GM21576 (cell line): Measurements from ENCODE around the gene FLT3.

ENCODE experiments used
- ATAC-seq: cut with Tn5 transposase; IDR thresholded peaks from one replicate; pipeline ENCODE4 v1.9.1; 2021; ENCODE audit warnings: mild to moderate bottlenecking, moderate library complexity; ENCODE audit not compliant: unreplicated experiment

FLT3 gene

DNA sequence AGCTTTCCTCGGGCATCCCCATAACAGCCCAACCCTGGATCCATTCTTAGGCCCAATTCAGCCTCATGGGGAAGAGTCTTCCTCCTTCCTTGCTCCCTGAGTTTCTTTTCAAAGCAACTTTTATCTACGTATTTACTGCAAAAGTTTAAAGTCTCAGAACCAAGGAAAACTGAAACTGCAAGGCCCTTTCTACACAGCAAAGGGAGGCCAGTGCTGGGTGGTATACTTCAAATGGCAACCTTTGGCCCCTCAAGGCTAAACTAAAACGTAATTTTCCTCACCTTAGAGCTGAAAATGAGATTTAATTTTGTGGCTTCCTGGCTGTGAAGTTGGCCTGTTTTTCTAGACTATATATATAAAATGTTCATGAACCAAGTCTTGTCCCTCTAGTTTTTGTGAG lies 136.9 kb downstream of the FLT3 start:
- ATAC-seq, result no peak

DNA sequence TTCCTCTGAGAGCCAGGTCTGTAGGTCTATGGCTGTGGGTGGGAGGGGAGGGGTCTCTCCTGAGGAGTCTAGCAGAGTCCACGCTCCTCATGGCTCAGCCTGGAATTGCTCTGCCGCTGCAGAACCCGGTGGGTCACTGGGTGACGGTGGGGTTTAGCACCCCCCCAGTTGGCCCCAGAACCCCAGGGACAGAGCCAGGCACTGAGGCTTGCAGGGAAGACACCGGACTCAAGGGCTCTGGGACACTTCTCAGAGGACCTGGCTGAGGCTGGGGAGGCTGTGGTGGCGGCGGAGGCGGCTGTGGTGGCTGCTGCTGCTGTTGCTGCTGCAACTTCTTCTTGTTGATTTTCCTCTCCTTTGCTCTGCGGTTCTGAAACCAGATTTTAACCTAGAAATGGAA lies 137.4 kb downstream of the FLT3 start:
- ATAC-seq, result no peak

DNA sequence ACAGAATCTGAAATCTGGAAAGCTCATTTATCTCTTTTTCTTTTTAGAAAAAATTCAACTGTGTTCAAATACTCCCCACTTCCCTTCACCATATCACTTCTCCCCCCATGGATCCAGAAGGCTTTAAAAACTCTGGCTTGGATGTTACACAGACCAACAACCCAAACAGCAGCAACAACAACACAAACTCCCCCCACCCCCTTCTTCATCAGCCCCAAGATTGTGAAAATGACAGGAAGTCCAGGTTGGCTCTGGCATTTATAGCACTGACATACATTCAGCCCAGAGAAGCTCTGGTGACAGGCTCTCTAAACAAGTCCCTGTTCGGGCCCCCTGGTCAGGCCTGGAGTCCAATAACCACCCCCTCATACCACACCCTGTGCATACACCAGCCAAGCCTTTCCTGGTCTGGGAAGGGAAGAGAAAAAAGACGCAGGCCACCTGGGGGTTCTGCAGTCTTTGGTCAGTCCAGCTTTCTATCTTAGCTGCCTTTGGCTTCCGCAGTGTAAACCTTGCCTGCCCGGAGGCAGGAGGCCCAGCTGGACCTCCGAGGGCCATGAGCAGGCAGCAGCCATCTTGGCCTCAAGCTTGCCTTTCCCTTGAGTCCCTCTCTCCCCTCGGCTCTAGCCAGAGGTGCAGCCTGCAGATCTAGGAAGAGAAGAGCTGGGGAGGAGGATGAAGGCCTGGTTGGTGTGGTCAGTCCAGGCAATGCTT lies 138.1 kb downstream of the FLT3 start:
- no peak for ATAC-seq

DNA sequence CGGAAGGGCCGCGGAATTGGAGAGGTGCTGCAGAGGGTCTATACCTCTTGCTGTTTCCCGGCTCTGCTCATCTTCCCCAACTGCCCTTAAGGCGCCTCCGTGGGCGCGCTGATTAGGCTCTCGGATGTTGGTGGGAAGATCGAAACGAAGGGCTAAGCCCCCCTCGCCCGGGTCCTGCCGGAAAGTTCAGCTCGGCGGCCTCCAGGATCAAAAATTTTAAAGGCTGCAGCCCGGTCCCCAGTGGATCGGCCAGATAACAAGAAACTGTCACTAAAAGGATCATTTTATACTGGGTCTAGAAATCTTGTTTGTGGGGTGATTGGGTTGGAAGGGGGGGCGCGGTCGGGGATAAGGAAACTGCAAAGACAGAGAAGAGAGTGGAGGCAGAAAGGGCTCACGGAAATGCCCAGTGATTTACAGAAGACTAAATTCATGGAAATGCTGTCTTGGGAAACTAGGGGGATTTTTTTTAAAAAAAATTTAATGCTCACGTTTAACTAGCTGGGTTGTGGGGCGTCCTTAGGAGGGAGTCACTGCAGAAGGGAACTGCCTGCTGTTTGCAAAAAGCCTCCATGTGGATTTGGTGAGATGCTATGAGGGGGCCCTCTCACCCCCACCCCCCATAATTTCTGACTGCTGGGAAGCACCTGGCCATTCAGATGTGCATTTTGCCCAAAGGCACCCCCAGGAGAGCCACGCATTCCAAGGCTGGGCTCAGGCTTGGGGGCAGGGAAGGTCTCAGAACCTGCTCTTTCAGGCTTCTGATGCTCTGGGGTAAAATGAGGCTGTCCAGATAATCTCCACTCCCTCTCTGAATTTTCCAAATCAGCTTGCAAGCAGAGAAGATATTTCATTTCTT lies 138.9 kb downstream of the FLT3 start:
- ATAC-seq, result no peak

DNA sequence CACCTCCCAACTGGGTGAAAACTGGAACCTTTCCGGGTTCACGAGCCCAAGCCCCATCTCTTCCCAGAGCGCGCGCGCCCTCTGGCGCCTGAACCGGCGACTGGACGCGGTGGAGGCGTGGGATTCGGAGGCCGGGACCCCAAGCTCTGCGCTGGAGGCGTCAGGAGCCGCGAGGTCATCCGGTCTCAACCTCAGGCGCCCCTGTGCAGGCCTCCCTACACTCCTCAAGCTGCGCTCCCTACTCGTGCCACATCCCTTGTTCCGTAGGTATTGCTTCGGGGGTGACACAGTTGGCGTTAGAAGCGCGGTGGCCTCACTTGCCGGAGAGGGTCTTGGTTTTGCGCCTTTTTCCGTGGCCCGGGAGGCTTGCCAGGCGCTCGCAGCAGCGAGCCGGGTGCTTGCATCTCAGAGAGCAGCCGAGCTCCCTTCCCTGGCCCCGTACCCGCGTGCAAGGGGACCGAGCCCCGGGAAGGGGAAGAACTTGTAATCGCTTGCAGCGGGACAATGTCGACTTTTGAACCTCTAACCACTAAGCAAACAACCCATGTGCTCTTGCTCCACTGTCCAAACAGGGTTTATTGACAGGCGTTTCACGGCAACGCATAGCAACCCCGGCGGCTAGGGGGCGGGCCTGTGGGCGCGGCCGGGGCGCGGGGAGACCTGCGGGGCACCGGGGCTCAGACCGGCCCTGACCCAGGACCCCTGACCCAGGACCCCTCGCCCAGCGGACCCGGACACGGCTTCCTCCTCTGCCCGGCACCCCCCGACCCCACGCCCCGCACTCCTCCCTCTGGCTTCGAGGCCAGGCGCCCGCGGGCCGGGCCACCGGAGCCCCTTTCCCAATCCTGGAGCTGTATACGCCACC lies 139.8 kb downstream of the FLT3 start:
- ATAC-seq, result no peak

DNA sequence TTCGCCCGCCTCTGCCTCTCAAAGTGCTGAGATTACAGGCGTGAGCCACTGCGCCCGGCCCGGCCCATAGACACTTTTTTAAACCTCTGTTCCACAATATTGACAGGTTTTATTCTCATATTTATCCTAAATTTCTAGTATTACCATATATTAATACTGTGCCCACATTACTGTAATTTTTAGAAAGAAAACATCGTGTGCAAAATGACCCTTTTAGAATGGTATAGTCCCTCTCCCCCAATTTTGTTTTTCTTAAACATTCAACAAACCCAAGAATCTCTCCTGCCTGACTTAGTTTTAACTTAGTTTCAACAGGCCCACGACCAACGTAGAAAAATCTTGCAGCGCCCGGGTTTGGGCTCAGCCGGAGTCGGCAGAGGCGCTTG lies 140.4 kb downstream of the FLT3 start:
- no peak for ATAC-seq

DNA sequence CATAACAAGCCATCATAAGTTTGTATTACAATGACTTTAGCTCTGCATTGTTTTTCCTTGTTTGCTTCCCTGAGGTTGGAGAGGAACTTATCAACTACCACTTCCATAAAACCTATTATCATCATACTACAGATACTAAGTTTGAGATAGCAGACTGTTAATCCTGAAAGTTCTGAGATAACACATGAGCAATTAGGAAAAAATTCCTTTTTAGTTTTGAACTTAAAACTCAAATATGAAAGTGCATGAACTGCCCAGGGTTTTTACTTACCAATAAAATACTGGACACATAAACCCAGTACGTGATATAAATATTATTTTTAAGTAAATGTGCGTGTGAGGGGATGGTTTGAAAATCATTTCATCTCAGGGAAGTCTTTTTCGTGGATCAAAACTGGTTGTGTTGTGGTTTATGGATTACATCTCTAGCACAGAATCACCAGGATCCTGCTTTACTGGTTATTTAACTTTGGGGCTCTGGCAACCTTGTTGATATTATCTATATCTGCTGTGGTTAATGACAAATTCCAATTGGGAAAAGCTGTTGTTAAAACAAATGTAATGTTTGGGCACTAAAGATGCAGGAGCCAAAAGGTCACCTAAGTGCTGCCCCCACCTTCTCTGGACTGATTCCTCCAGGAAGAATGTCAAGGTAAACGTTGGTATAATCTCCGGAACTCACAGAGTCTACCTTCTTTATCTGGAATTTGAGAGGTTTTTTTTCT lies 143.6 kb downstream of the FLT3 start:
- ATAC-seq, result no peak

DNA sequence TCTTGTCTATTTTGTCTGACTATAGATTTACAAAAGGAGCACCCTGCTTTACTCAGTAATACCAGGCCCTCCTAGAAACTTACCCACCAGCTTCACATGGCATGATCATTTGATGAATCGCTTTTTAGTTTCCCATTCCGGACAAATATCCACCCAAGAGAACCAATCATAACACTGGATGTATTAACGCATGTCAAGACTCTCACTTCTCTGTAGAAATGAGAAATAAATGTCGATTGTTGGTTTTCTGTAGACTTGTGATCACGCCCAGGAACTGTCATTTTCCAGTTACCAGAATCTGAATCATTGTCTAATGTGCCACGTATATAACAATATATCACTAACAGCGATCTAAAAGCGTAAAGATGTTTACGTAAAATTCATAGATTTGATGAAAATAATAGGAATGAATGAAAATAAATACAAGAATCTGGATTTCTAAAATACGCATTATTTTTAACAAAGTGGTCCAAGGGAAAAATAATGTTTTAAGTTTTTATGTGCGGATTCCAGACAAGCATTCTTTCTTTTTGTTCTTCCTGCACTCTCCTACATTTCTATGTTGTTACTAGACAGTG lies 145.3 kb downstream of the FLT3 start:
- ATAC-seq, result no peak

DNA sequence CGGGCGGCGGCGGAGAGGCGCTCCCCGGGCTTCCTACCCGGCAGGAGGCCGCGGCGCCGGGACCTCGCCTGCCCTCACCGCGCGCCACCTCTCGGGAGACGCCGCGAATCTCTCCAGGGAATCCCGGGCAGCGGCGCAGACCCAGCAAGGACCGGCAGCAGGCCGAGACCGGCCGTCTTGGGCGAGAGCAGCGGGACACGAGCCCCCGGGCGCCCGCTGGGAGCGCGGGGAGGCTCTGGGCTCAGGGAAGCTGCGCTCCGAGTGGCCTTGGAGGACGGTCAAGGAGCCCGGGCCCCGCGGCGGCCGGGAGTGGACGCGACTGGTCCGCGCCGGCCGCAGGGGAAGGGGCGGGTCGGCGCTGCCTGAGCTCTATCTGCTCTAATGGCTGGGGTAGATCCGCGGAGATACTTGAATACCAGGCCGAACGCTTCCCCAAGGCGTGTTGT lies 145.9 kb downstream of the FLT3 start:
- peak; percentile 18 for ATAC-seq

DNA sequence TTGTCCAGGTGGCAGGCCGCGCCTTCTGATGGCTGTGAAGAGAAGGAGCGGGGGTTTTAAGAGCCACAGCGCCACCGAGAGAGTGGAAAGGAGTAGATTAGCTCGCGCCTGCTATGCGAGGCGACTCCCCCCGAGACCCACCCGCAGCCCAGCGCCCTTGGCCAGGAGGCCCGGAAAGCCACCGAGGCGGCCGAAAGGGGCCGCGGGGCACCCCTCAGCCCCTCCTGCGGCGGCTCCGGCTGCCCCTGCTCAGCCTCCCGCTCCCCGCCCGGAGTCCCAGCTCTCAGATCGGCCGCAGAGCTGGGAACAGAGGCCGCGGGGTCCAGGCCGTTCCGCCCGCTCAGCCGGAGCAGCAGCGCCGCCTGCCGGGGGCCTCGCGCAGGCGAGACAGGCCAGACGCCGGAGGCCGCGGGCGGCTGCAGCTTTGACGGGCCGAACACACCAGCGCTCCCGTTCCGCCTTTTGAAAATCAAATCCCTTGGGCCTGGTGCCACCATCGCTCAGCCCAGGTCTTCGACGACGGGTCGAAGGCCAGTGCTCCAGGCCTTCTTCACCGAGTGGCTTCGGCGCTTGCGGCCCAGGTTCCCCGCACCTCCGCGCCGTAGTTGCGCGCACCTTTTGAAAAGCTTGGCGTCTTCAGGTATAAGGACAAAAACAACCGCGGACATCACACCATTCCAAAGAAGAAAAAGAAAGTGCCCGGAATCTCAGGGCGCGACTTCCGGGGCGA lies 146.5 kb downstream of the FLT3 start:
- ATAC-seq, result peak; percentile 84
